Natural killer cell (primary cell): ENCODE measurements around the gene GPR180. TPM values are rescaled to one million over a fixed set of nuclear protein-coding genes. Genes with fewer than 3 reads are reported as not detected.
"Not testable (repeated sequence)": the region's sequence is repeated elsewhere in the genome, so short reads cannot be mapped to it uniquely, and the experiment has no call there.

Source experiments
- ATAC-seq, 3 donors: fragments of 150-1000 bp in 2 of 3; fragments of 200-7000 bp in 1 of 3; cut with Tn5 transposase; 1 replicate in 1 of 3; 2 replicates in 2 of 3; pipeline ENCODE4 v1.10.0; 2021; ENCODE audit warnings: mild to moderate bottlenecking in 2 of 3, moderate library complexity in 2 of 3
- DNase-seq, 2 donors: peaks; one replicate each; pipeline versions ENCODE4 v3.0.0 to v3.0.0-alpha.2; 2013 to 2021; ENCODE audit warnings: mixed read lengths in 1 of 2
- H3K27ac ChIP-seq: one replicate; pipeline ENCODE4 v1.5.1; 2013; ENCODE audit warnings: mild to moderate bottlenecking, low read length
- H3K27me3 ChIP-seq: one replicate; pipeline ENCODE4 v1.6.1; 2013; ENCODE audit warnings: low read length; ENCODE audit not compliant: control insufficient read depth, insufficient read depth
- H3K36me3 ChIP-seq: one replicate; pipeline ENCODE4 v1.6.1; 2013; ENCODE audit warnings: low read length; ENCODE audit not compliant: control insufficient read depth, insufficient read depth
- H3K4me1 ChIP-seq: one replicate; pipeline ENCODE4 v1.6.1; 2013; ENCODE audit warnings: low read length; ENCODE audit not compliant: control insufficient read depth, insufficient read depth
- H3K4me3 ChIP-seq: one replicate; pipeline ENCODE4 v1.5.1; 2013; ENCODE audit warnings: low read length
- H3K9me3 ChIP-seq: one replicate; pipeline ENCODE4 v1.6.1; 2013; ENCODE audit warnings: low read length; ENCODE audit not compliant: control insufficient read depth, insufficient read depth
- H3K27ac Mint-ChIP-seq, 2 donors: one replicate each; pipeline ENCODE4 v1.8.0; 2022; ENCODE audit warnings: mild to moderate bottlenecking in 2 of 2, mixed read lengths in 2 of 2, moderate library complexity in 1 of 2
- H3K27me3 Mint-ChIP-seq, 2 donors: one replicate each; pipeline ENCODE4 v1.8.0; 2022; ENCODE audit warnings: low read depth in 2 of 2, mixed read lengths in 2 of 2
- H3K36me3 Mint-ChIP-seq: one replicate; pipeline ENCODE4 v1.8.0; 2022; ENCODE audit warnings: mixed read lengths
- H3K4me1 Mint-ChIP-seq, 2 donors: one replicate each; pipeline ENCODE4 v1.8.0; 2022; ENCODE audit warnings: mixed read lengths in 2 of 2
- H3K4me3 Mint-ChIP-seq: one replicate; pipeline ENCODE4 v1.8.0; 2022; ENCODE audit warnings: mild to moderate bottlenecking, moderate library complexity, mixed read lengths
- H3K9me3 Mint-ChIP-seq, 2 donors: one replicate each; pipeline ENCODE4 v1.8.0; 2022; ENCODE audit warnings: mixed read lengths in 2 of 2
- CTCF ChIP-seq: fragments of 200-600 bp; IDR thresholded peaks from one replicate; pipeline ENCODE4 v1.8.0; 2022; ENCODE audit warnings: antibody characterized with exemption
- WGBS: methylation state at CpG from one replicate; pipeline ENCODE4 v1.1.7; 2013; ENCODE audit warnings: missing lambda C conversion rate; ENCODE audit not compliant: insufficient coverage; 5-methylcytosine and 5-hydroxymethylcytosine counted together
- intact Hi-C: fragments of 100-400 bp; cut with micrococcal nuclease; formaldehyde crosslinking; loops from one replicate; pipeline ENCODE4 v1.14.2; 2022
- total RNA-seq, 4 donors: library from RNA; stranded (reverse); fragments of 120-200 nt in 1 of 4; gene quantifications; one replicate each; pipeline versions ENCODE4 v1.2.3 to v1.2.4, GENCODE V29; 2013 to 2022

GPR180 gene
- total RNA-seq, 3 donors from 2014 or later (not counting 1 experiment from before 2014, with no cell fraction given) = 2.0 to 2.9 (median 2.7) TPM

GRCh38 chr13:94632226-94632980 is 30.7 kb downstream of the GPR180 start:
- H3K4me1 ChIP-seq = no peaks in the 10 kb centered on the region
- no peak overlapping the region for H3K4me3 Mint-ChIP-seq
- H3K4me1 Mint-ChIP-seq = no peaks in the 10 kb centered on the region
- no peak overlapping the region for H3K27ac ChIP-seq
- H3K9me3 Mint-ChIP-seq = no peaks in the 10 kb centered on the region
- H3K4me3 ChIP-seq = no peak overlapping the region
- no peak for DNase-seq
- H3K27me3 Mint-ChIP-seq = no peaks in the 10 kb centered on the region
- peaks cover 5% of the 10 kb centered on the region for H3K36me3 Mint-ChIP-seq
- WGBS = 98% methylated on average over 3 of the region's 3 CpGs
- H3K27me3 ChIP-seq = no peaks in the 10 kb centered on the region
- intact Hi-C loops = no loop called here
- ATAC-seq = no peak
- TF ChIP-seq CTCF = no peak
- peaks cover 9% of the 10 kb centered on the region for H3K36me3 ChIP-seq
- H3K9me3 ChIP-seq = no peaks in the 10 kb centered on the region
- H3K27ac Mint-ChIP-seq = no peak overlapping the region

GRCh38 chr13:94636096-94636495 is 34.4 kb downstream of the GPR180 start:
- H3K27ac Mint-ChIP-seq, H3K36me3 ChIP-seq, H3K4me3 ChIP-seq, H3K4me1 ChIP-seq, ATAC-seq, H3K36me3 Mint-ChIP-seq, H3K4me3 Mint-ChIP-seq, DNase-seq, H3K27me3 ChIP-seq, H3K27ac ChIP-seq, H3K9me3 ChIP-seq, intact Hi-C loops, H3K9me3 Mint-ChIP-seq, H3K27me3 Mint-ChIP-seq, H3K4me1 Mint-ChIP-seq: not testable (repeated sequence)
- 76% methylated on average over 3 of the region's 5 CpGs for WGBS

GRCh38 chr13:94636942-94637578 is 35.4 kb downstream of the GPR180 start:
- peaks cover 3 to 8% of the 10 kb centered on the region in 2 donors for H3K27me3 Mint-ChIP-seq
- ATAC-seq = no peak

GRCh38 chr13:94637677-94638076 is 36.0 kb downstream of the GPR180 start:
- H3K4me1 Mint-ChIP-seq, H3K27me3 Mint-ChIP-seq, H3K27ac Mint-ChIP-seq, intact Hi-C loops, H3K27me3 ChIP-seq, H3K9me3 ChIP-seq, H3K4me3 ChIP-seq, ATAC-seq, DNase-seq, H3K9me3 Mint-ChIP-seq, H3K36me3 ChIP-seq, H3K4me3 Mint-ChIP-seq, H3K36me3 Mint-ChIP-seq, H3K27ac ChIP-seq, H3K4me1 ChIP-seq: not testable (repeated sequence)
- WGBS = 100% methylated on average over 3 of the region's 3 CpGs

More at GRCh38 chr13:94636942-94637578, 35.4 kb downstream of the GPR180 start:
- no peaks in the 10 kb centered on the region for H3K36me3 Mint-ChIP-seq
- H3K36me3 ChIP-seq = no peaks in the 10 kb centered on the region
- no peaks in the 10 kb centered on the region for H3K27me3 ChIP-seq
- H3K27ac ChIP-seq = no peak overlapping the region
- no CpG with 5 or more reads among the region's 1 CpG for WGBS
- H3K9me3 ChIP-seq = no peaks in the 10 kb centered on the region
- no peaks in the 10 kb centered on the region for H3K9me3 Mint-ChIP-seq
- no peak for TF ChIP-seq CTCF
- H3K4me3 Mint-ChIP-seq = no peak overlapping the region
- H3K4me1 ChIP-seq = no peaks in the 10 kb centered on the region
- intact Hi-C loops = no loop called here
- no peak overlapping the region for H3K4me3 ChIP-seq
- no peak for DNase-seq
- no peaks in the 10 kb centered on the region for H3K4me1 Mint-ChIP-seq
- no peak overlapping the region for H3K27ac Mint-ChIP-seq
